ENCODE measurements around the gene LRP6. TPM values are rescaled to one million over a fixed set of nuclear protein-coding genes. Genes with fewer than 3 reads are reported as not detected.

Gene LRP6
- total and polyA plus RNA-seq, 8 donors = 44.5 to 65.7 (median 62.2) TPM

DNA sequence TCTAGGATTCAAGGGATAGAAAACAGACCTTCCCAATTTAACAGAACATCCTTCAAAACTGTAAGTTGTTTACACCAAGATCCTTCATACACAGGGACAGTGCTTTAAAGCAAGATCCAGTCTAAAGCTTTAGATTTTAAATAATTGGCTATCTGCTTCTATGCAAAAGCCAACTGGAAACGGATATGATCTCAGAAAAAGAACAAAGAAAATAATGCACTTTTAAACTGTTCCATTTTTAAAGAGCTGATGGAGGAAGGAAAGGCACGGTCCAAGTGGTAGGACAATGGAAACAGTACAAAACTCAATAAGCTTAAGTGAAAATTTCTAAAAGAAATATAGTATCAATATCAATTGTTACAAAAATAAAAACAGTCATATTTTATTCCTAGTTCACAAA lies 27.7 kb downstream of the LRP6 start:
- intact Hi-C loops (cut with DNase I) = no loop called here
- Histone ChIP-seq H3K27me3 (no peaks in the 10 kb centered on the region), H3K4me3 (no peak overlapping the region), H3K36me3 (no peaks in the 10 kb centered on the region), H3K4me1 (no peaks in the 10 kb centered on the region), H3K9me3 (peaks cover 0 to 2% of the 10 kb centered on the region in 2 donors), H3K27ac (no peak overlapping the region)
- TF ChIP-seq, protein P1, sequence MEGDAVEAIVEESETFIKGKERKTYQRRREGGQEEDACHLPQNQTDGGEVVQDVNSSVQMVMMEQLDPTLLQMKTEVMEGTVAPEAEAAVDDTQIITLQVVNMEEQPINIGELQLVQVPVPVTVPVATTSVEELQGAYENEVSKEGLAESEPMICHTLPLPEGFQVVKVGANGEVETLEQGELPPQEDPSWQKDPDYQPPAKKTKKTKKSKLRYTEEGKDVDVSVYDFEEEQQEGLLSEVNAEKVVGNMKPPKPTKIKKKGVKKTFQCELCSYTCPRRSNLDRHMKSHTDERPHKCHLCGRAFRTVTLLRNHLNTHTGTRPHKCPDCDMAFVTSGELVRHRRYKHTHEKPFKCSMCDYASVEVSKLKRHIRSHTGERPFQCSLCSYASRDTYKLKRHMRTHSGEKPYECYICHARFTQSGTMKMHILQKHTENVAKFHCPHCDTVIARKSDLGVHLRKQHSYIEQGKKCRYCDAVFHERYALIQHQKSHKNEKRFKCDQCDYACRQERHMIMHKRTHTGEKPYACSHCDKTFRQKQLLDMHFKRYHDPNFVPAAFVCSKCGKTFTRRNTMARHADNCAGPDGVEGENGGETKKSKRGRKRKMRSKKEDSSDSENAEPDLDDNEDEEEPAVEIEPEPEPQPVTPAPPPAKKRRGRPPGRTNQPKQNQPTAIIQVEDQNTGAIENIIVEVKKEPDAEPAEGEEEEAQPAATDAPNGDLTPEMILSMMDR (IDR thresholded peaks at IDR 0.05) = no peak
- DNase-seq (no peak), ATAC-seq (no peak)

DNA sequence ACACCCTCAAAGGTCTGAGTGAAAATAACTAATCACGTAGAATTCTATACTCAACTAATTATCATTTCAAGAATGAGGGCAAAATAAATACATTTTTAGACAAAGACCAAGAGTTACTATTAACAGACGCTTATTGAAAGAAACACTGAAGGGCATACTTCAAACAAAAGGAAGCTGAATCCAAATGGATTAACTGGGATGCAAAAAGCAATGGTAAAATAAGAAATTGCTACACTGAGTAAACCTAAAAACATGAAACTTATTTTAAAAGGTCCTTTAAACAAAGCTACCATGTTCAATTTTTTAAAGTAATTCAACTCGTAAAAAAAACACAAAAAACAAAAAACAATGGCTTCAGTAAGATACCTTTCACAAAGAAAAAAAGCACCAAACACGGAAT lies 28.2 kb downstream of the LRP6 start:
- H3K9me3 ChIP-seq = peaks cover 0 to 2% of the 10 kb centered on the region in 2 donors
- H3K4me3 ChIP-seq = no peak overlapping the region
- no peaks in the 10 kb centered on the region for H3K4me1 ChIP-seq
- H3K27ac ChIP-seq = no peak overlapping the region
- DNase-seq (no peak), ATAC-seq (no peak)
- H3K36me3 ChIP-seq = no peaks in the 10 kb centered on the region
- intact Hi-C loops (cut with DNase I) = no loop called here
- no peaks in the 10 kb centered on the region for H3K27me3 ChIP-seq
- TF ChIP-seq, protein P1 (IDR thresholded peaks at IDR 0.05) = no peak

DNA sequence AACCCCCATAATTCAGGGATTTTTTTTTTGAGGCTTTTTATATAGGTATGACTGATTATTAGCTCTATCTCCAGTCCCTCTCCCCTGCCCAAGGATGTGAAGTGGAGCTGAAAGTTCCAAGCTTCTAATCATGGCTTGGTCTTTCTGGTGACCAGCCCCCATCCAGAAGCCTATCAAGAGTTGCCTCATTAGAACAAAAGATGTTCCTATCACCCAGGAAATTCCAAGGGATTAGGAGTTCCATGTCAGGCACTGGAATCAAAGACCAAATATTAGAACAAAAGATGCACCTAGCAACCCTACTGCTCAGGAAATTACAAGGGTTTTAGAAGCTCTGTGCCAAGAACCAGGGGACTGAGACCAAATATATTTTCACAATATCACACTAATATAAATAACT lies 29.9 kb downstream of the LRP6 start:
- no peak for DNase-seq
- TF ChIP-seq, protein P1 (IDR thresholded peaks at IDR 0.05) = no peak
- no peaks in the 10 kb centered on the region for H3K4me1 ChIP-seq

DNA sequence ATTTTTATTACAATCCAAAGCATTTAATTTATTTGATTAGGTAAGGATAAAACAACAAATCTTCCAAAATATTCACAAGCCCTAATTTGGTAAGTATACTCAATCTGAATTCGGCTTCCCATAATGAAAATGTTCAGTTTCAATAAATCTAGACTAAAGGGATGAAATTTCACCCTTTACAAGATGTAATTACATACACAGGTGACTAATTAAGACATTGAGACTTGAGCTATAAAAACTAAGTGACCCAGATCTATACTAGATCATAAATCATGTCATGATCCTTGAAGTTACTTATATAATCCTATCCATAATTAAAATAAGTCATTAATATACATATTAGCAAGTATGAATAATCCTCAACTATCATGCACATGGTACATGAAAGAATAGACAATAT lies 36.6 kb downstream of the LRP6 start:
- Histone ChIP-seq H3K36me3 (no peaks in the 10 kb centered on the region), H3K9me3 (no peaks in the 10 kb centered on the region), H3K27ac (no peak overlapping the region), H3K27me3 (no peaks in the 10 kb centered on the region), H3K4me3 (no peak overlapping the region), H3K4me1 (peaks cover 11 to 16% of the 10 kb centered on the region in 2 donors)
- DNase-seq (no peak), ATAC-seq (no peak)
- intact Hi-C loops (cut with DNase I) = no loop called here
- TF ChIP-seq, protein P1 (IDR thresholded peaks at IDR 0.05) = no peak

More for the DNA sequence above, 29.9 kb downstream of the LRP6 start:
- peaks cover 0 to 2% of the 10 kb centered on the region in 2 donors for H3K9me3 ChIP-seq
- no peak overlapping the region for H3K4me3 ChIP-seq
- no peaks in the 10 kb centered on the region for H3K27me3 ChIP-seq
- H3K27ac ChIP-seq = no peak overlapping the region
- intact Hi-C loops (cut with DNase I) = no loop called here
- no peak for ATAC-seq
- no peaks in the 10 kb centered on the region for H3K36me3 ChIP-seq

DNA sequence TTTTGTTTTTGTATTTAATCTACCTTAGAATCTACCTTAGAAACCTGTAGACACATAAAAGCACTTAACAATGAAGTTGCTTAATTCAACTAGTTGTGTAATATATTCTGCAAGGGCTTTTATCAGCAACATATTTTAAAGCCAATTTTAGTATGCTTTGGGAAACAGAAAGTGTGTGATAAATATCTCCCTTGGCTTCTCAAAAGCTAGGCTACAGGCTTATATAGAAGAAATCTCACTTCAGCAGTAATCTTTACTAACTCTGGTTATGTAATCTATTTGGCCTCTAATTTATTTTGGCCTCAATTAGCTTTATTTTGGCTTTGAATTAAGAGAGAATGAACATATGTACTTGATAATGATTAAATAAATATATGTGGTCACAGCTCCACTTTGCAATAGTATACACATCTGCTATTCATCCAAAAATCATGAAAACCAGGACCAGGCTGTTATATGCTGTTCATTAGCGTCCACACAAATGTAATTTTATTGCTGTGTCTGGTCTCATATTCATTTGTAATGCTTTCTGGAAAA lies 37.2 kb downstream of the LRP6 start:
- DNase-seq = peak in 2 of 4 donors; percentile 56 to 63

More for the DNA sequence above, 37.2 kb downstream of the LRP6 start:
- no peaks in the 10 kb centered on the region for H3K9me3 ChIP-seq
- peak; percentile 73 for ATAC-seq
- TF ChIP-seq, protein P1 (IDR thresholded peaks at IDR 0.05) = no peak
- peaks cover 11 to 16% of the 10 kb centered on the region in 2 donors for H3K4me1 ChIP-seq
- H3K36me3 ChIP-seq = no peaks in the 10 kb centered on the region
- H3K4me3 ChIP-seq = no peak overlapping the region
- H3K27me3 ChIP-seq = no peaks in the 10 kb centered on the region
- H3K27ac ChIP-seq = no peak overlapping the region
- intact Hi-C loops (cut with DNase I) = no loop called here
